Left colon (tissue), 2 donors: ENCODE measurements around the gene POTEM. TPM values are rescaled to one million over a fixed set of nuclear protein-coding genes. Genes with fewer than 3 reads are reported as not detected.
A peak's percentile ranks its signal among the peaks of the same experiment; 100 is the strongest.
"Not testable (repeated sequence)": the region's sequence is repeated elsewhere in the genome, so short reads cannot be mapped to it uniquely, and the experiment has no call there.

ENCODE experiments used
- ATAC-seq: fragments of 200-7000 bp; cut with Tn5 transposase; one replicate; pipeline ENCODE4 v1.9.1; 2020; ENCODE audit warnings: mild to moderate bottlenecking, moderate library complexity
- DNase-seq, 2 donors: peaks; one replicate each; pipeline ENCODE4 v3.0.0-alpha.2; 2020
- intact Hi-C, 2 donors: fragments of 100-400 bp; cut with DNase I in 1 of 2; cut with micrococcal nuclease in 1 of 2; formaldehyde crosslinking; loops; one replicate each; pipeline versions ENCODE4 v1.11.2 to v1.14.0; 2022; cut with DNase I, micrococcal nuclease
- long read RNA-seq: library from polyadenylated mRNA; unstranded; transcript quantifications from one replicate; pipeline ENCODE4 v2.0.0, GENCODE V29; 2021
- total RNA-seq, 2 donors: library from RNA; stranded (reverse); fragmentation: NEBNext Ultra II Directional; extraction: Animal tissue kit (Norgen Biotek cat#: 25700); gene quantifications; one replicate each; pipeline ENCODE4 v1.2.1, GENCODE V29; 2021
- donor health status: DM: no; HTN: no; CAD: no.
- donor health status: DM: yes; HTN: yes; CAD: no.

POTEM gene
- not detected for total RNA-seq
- long read RNA-seq, result 0 reads

GRCh38 chr14:18967134-18967533, at the start of gene POTEM:
TSS of gene POTEM (plus strand) at chr14:18967434. CDS start at chr14:18967486, 52 bp downstream.
- ATAC-seq, intact Hi-C loops, DNase-seq: not testable (repeated sequence)

DNA sequence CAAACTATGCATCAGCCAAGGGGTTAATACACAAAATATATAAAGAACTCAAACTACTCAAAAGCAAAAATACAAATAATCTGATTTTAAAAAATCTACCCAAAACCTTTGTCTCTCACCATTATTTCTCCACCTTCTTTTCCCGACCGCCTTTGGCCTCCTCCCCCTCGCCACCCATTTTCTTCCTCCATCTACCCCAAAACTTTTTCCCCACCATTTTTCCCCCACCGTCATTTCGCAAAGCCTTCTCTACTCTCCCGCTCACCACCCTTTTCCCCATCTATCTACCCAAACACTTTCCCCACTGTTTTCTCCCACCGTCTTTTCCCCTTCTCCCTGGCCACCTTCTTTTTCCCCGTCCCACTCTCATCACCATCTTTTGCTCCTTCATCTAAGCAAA, 48.9 kb upstream of the POTEM start:
- intact Hi-C loops, DNase-seq, ATAC-seq: not testable (repeated sequence)

GRCh38 chr14:18920052-18920451, 47.2 kb upstream of the POTEM start:
- intact Hi-C loops, DNase-seq, ATAC-seq: not testable (repeated sequence)

GRCh38 chr14:18921055-18921701, 46.1 kb upstream of the POTEM start:
- ATAC-seq, intact Hi-C loops, DNase-seq: not testable (repeated sequence)

DNA sequence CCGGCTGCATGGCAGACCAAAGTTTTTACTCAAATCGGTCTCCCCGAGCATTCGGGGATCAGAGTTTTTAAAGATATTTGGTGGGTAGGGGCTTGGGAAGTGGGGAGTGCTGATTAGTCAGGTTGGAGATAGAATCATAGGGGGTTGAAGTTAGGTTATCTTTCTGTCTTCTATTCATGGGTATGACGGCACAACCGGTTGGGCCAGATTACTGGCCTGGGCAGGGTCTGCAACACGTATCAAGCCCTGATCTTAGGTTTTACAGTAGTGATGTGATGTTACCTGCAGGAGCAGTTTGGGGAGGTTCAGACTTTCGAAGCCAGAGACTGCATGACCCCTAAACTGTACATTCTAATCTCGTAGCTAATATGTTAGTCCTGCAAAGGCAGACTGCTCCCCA, 30.4 kb upstream of the POTEM start:
- DNase-seq, ATAC-seq, intact Hi-C loops: not testable (repeated sequence)

DNA sequence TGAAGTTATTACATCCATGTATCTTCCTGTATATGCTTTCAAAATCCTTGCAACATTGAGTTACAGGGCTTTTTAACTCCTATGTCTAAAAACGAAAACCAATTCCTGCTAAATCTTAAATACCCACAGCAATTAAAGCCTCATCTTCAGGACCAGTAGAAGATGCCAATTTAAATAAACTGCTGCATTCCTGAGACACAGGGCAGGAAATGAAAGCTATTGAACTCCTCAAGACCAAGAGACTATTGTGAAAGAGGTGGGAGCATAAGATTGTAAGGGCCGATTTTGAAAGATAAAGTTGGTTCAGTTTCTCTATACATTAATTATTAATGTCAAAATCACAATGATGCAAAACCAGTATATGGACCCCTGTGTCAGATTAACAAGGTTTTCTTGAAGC, 28.5 kb upstream of the POTEM start:
- ATAC-seq, DNase-seq, intact Hi-C loops: not testable (repeated sequence)

GRCh38 chr14:18949939-18950338, 17.3 kb upstream of the POTEM start:
- DNase-seq, intact Hi-C loops, ATAC-seq: not testable (repeated sequence)

DNA sequence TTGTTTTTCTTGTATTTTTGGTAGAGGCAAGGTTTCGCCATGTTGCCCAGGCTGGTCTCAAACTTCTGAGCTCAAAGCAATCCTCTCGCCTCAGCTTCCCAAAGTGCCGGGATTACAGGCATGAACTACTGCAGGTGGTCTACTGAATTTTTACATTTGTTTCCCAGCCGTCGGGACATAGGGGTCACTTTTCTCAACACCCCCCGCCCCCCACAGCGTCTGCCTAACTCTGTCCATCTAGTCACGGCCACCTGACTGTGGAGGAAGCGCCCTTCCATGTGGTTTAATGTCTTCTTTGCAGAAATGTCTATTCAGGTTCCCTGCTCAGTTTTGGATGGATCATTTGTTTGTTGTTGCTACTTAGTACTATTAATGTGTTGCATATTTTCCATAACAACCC, 14.1 kb upstream of the POTEM start:
- intact Hi-C loops, DNase-seq, ATAC-seq: not testable (repeated sequence)

DNA sequence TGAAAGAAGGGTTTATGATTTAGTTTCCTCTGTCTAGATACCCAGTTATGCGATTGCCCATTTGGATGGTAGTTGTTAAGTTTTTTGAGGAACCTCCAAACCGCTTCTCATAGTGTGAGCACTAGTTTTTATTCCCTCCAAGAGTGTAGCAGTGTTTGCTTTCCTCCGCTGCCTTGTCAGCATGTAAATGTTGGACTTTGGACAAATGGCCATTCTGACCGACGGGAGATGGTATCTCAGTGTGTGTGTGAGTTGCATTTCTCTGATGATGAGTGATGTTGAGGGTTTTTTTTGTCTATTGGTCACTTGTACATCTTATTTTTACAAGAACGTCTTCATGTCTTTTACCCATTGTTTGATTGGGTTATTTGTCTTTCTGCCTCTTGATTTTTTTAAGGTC, 11.4 kb upstream of the POTEM start:
- intact Hi-C loops, DNase-seq, ATAC-seq: not testable (repeated sequence)

DNA sequence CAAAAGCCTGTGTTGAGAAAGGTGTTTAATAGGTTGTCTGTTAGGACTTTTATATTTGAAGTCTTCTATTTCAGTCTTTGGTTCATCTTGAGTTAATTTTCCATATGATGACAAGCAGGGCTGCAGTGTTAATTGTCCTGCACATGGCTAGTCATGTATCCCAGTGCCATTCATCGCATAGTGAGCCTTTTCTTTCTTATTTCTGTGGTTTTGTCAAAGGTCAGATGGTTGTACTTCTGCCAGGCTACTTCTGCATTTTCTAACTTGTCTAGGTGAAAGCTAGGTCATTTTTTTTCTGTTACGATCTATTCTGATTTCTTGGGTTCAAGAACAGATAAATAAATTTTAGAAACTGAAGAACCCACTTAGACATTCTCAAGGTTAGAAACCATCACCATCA, 5.7 kb upstream of the POTEM start:
- ATAC-seq, intact Hi-C loops, DNase-seq: not testable (repeated sequence)

DNA sequence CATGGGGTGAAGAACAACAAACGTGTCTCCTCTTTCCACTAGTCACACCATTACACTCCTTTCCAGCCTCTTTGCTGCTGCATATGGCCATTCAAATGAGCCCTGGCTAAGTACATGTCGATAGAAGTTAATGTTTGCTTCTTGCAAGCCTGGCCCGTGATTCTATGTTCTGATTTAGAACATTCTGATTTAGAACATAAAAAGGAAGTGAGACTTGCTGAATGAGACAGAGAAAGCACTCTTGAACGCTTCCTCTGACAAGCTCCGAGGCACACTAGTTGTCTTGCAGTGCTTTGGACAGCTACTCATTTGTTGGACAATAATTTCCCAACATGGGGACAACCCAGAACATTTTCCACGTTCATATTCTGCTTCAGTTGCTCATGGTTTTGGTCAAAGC, 5.1 kb upstream of the POTEM start:
- DNase-seq, ATAC-seq, intact Hi-C loops: not testable (repeated sequence)

DNA sequence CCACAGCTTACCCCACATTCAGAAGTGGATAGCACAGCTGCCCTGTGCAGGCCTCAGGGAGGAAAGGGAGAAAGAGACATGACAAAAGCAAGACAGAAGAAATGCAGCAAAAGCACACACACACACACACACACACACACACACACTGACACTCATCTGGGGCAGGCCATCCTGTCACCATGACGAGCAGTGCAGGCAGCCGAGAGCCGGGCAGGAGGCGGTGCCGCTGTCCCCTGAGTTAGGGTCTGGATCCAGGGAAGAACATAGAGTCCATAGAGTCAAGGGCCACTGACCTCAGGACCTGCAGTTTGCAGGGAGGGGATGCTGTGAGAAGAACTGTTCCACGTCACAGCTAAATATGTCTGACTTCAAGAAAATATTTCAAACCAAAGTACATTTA, 4.0 kb upstream of the POTEM start:
- DNase-seq, result peak in 1 of 2 donors; percentile 5
- intact Hi-C loops, ATAC-seq: not testable (repeated sequence)

DNA sequence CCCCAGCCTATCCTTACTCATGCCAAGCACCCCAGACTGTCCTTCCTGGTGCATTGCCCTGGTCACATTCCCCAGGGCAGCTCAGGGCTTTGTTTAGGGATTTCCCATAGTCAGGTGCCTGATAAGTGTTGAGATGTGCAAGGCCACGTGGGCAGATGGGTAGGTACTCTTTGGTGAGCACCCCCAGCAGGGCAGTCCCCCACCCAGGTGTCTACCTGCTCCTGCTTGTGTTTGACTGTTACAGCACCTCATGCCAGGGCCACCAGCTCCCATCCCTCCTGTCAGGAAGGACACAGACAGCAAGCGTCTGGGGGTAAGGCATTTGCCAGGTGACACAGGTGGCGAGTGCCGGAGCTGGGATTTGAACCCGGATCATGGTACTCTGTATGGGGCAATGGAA, 2.4 kb upstream of the POTEM start:
- ATAC-seq, intact Hi-C loops, DNase-seq: not testable (repeated sequence)

DNA sequence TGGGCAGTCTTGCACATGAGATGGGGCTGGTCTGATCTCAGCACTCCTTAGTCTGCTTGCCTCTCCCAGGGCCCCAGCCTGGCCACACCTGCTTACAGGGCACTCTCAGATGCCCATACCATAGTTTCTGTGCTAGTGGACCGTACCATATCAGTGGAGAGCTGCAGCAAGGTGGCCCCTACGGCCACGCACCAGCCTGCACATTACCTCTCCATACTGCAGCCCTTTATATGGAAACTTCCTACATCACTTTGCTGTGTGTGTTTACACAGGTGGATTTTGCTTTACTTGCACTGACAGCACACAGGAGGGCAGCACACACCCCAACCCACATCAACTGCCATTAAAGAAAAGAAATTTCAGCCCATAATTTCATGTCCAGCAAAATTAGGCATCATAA, 35.3 kb downstream of the POTEM start:
- intact Hi-C loops, ATAC-seq, DNase-seq: not testable (repeated sequence)

DNA sequence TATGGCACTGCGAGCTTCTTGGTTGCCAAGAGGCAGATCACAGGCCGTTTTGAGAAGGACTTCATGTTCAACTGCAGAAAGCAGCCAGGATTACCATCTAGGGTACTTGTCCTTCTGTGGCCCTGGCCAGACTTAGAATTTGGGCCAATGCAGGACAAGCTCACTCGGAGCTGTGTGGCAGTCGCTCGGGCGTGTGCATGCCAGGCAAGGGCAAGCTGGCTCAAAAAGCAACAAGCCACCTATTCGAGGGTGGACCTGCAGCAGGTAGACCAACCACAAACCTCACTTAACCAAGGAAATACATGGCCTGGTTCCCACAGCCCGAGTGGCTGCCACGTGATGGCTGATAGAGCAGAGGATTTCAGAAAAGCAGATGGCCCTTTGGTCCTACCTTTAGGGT, 39.3 kb downstream of the POTEM start:
- intact Hi-C loops, DNase-seq, ATAC-seq: not testable (repeated sequence)

- DNase-seq, intact Hi-C loops, ATAC-seq: not testable (repeated sequence)
Measured at GRCh38 chr14:19007678-19008077, 40.4 kb downstream of the POTEM start.

GRCh38 chr14:19011029-19011428, 43.8 kb downstream of the POTEM start:
- intact Hi-C loops, ATAC-seq: not testable (repeated sequence)

GRCh38 chr14:19011703-19012102, 44.5 kb downstream of the POTEM start:
- intact Hi-C loops, DNase-seq, ATAC-seq: not testable (repeated sequence)

More at GRCh38 chr14:19011029-19011428, 43.8 kb downstream of the POTEM start:
- not testable (repeated sequence) for DNase-seq

- intact Hi-C loops, ATAC-seq, DNase-seq: not testable (repeated sequence)
Measured at GRCh38 chr14:19015185-19015584, 48.0 kb downstream of the POTEM start.

DNA sequence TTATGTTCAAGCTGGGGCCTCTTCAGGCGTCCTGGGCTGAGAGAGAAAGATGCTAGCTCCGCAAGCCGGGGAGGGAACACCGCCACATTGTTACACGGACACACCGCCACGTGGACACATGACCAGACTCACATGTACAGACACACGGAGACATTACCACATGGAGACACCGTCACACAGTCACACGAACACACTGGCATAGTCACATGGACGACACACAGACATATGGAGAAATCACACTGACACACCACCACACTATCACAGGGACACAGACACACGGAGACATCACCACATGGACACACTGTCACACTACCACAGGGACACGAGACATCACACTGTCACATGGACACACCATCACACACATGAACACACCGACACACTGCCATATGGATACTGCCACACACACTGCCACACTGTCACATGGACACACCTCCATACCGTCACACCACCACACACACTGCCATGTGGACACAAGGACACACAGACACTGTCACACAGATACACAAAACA, 57.9 kb downstream of the POTEM start:
- ATAC-seq, DNase-seq, intact Hi-C loops: not testable (repeated sequence)
